HG03135 (cell line): ENCODE results near the gene ASCC3.
"Not testable (repeated sequence)": the region's sequence is repeated elsewhere in the genome, so short reads cannot be mapped to it uniquely, and the experiment has no call there.

Source experiments
- ATAC-seq: cut with Tn5 transposase; IDR thresholded peaks from one replicate; pipeline ENCODE4 v1.9.1; 2021; ENCODE audit warnings: mild to moderate bottlenecking, moderate library complexity; ENCODE audit not compliant: unreplicated experiment

The ASCC3 gene

DNA sequence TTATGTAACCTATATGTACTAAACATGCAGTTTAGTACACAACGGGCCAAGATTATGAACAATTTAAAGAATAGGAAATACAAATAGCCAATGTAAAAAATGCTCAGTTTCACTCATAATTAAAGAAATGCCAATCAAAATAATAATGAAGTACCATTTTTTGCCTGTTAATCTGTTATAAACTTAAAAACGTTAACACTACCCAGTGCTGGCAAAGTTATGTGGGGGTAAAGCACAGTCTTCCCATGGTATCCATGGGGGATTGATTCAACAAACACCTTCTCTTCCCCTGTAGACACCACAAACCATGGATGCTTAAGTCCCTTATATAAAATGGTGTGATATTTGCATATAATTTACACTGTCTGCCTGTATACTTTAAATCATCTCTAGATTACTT lies 211.1 kb downstream of the ASCC3 start:
- no peak for ATAC-seq

DNA sequence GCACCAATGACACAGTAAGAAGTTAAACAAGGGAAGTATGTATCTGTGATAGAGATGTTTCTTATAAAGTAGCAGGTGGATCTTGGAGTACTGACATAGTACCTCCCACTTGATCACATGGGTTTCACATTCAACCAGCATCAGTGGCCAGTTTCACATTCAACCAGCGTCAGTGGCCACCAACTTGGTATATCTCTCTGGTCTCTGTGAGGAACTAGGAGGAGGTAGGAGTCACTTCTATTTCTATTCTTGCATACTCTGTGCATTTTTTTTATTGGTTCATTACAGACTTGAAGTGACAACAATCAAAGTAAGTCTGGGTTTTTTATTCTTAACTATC lies 216.1 kb downstream of the ASCC3 start:
- ATAC-seq = peak; percentile 98

DNA sequence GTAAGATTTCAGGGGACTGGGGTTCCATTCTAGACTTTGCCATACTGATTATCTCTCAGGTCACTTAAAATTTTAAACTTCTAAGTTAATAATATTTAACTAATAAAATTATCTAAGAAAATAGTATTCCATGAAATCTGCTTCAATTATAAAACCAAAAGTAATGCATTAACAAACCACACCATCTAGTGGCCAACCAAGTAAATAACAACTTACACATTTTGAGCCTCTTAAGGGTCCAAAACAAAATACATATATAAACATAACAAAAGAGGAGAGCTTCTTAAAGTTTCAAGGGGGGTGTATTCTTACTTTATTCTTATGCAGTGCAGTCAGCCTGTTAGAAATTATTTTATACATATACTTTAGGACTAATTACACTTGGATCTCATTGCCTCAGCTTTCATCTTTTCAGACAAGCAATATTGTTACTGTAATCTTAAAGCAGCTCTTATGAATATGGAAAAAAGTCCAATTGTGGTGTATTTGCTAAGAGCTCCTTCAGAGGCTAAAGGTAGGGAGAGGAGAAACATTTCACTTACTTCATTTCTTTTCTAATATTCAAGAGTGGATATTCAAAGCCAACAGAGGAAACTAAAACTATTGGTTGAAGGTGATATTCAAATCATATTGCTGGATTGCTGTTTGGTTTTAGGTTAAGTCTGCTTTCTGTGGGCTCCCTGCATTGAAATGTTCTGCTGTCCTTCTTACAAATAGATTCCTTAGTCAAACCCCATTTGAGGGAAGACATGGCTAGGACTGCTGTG lies 216.7 kb downstream of the ASCC3 start:
- peak; percentile 54 for ATAC-seq

DNA sequence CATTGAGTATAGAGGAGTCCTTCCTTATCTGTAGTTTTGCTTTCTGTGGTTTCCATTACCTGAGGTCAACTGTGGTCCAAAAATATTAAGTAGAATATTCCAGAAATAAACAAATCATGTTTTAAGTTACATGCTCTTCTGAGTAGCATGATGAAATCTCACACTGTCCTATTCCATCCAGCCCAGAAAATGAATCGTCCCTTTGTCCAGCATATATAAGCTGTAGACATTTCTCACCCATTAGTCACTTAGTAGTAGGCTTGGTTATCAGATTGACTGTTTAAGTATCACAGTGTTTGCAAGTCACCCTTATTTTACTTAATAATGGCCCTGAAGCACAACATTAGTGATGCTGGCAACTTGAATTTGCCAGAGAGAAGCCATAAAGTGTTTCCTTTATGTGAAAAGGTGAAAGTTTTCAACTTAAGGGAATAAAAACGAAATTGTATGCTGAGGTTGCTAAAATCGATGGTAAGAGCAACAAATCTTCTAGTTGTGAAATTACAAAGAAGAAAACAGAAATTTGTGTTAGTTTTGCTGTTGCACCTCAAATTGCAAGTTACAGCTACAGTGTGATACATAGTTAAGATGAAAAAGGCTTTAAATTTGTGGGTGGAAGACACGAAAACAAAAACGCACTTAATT lies 217.8 kb downstream of the ASCC3 start:
- no peak for ATAC-seq

DNA sequence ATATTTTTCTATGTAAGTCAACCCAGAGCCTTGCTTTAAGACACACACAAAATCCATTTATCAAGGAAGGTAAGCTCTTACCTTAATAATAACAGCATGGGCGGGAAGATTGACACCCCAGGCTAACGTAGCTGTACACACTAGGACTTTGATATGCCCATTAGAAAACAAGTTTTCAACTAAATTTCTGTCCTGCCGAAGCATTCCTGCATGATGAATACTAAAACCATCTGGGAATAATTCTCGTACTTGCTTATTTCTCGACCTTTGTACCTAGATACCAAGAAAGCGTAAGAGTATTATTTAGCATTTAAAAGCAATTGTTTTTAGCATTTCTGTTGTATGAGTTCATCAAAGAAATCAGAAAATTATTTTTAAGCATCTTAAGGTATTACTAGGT lies 218.9 kb downstream of the ASCC3 start:
- no peak for ATAC-seq

DNA sequence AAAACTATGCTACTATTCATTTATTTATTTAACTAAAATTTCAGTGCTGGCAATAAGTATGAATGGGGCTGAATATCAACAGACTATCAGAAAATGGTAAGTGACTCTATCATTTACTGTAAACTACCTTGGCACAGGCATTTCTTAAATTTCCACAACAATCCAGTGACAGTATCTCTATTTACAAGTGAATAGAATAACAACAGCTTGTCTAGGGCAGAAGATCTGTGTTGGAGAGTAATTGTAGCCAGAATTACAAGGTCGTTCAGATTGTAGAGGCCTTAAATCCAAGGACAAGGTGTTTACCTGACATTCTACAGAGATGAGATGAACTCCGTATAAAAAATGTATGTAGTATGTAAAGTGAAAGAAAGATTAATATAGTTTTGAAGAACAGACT lies 222.6 kb downstream of the ASCC3 start:
- ATAC-seq = no peak

DNA sequence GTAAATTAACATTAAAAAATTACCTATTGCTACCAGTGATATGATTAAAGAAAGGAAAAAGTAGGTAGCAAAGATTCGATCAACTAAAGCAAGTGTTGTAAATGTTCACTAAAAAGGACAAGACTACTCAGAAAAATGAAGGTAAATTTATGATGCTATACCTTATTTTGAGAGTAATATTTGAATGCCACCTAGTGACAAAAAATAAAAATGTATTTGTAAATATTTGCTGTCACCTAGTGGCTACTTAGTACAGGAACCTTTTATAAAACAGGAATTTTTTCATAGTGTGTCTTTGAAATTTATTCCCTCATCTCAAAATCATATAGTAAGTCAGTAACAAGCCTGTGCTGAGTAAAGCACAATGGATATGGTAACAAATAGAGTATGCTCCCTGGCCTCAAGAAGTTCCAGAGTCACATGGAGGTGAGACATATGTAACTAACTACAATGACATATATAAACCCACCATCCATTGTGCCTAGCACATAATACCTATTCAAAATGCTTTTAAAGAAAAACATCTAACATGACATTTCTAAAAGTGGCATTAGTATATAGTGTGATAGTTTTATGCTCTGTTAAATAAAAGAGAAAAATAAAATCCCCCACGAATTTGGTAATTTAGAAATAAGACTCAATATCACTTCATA lies 223.3 kb downstream of the ASCC3 start:
- ATAC-seq = no peak

DNA sequence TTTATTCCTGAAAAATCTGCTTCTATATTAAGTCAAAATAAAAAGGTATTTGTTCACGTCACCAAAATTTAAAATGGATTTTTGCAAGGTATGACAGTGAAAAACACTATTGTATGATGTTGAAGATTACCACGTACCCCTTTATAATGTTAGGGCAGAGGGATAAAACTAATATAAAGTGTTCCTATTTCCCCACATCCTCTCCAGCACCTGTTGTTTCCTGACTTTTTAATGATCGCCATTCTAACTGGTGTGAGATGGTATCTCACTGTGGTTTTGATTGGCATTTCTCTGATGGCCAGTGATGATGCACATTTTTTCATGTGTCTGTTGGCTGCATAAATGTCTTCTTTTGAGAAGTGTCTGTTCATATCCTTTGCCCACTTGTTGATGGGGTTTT lies 240.0 kb downstream of the ASCC3 start:
- not testable (repeated sequence) for ATAC-seq

DNA sequence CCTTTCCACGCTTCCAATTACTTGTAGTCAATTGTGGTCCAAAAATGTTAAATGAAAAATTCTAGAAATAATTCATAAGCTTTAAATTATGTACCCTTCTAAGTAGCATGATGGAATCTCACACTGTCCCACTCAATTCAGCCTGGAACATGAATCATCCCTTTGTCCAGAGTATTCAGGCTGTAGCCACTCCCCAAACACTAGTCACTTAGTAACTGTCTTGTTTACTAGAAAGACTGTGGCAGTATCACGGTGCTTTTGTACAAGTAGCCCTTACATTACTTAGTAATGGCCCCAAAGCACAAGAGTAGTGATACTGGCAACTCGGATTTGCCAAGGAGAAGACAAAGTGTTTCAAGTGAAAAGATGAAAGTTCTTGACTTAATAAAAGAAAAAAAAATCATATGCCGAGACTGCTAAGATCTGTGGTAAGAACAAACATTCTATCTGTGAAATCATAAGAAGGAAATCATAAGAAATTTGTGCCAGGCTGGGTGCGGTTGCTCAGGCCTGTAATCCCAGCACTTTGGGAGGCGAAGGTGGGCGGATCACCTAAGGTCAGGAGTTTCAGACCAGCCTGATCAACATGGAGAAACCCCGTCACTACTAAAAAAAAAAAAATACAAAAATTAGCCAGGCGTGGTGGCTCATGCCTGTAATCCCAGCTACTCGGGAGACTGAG lies 247.9 kb downstream of the ASCC3 start:
- ATAC-seq = no peak

DNA sequence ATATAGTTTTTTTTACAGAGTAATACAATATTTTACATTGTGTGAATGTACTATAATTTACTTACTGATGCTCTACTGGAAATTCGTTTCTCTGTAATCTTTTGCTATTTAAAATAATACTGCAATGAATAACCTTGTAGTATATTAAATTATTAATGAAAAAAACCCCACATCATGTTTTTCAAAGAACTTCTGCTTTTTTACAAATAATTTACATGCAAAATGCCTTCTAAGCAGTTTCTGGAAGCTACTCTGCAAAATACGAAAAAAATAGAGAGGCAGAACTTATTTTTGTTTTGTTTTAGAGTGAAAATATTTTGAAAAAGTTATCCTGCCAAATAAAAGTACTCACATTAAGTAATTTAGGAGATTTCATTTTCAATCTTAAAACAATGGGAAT lies 250.6 kb downstream of the ASCC3 start:
- no peak for ATAC-seq

DNA sequence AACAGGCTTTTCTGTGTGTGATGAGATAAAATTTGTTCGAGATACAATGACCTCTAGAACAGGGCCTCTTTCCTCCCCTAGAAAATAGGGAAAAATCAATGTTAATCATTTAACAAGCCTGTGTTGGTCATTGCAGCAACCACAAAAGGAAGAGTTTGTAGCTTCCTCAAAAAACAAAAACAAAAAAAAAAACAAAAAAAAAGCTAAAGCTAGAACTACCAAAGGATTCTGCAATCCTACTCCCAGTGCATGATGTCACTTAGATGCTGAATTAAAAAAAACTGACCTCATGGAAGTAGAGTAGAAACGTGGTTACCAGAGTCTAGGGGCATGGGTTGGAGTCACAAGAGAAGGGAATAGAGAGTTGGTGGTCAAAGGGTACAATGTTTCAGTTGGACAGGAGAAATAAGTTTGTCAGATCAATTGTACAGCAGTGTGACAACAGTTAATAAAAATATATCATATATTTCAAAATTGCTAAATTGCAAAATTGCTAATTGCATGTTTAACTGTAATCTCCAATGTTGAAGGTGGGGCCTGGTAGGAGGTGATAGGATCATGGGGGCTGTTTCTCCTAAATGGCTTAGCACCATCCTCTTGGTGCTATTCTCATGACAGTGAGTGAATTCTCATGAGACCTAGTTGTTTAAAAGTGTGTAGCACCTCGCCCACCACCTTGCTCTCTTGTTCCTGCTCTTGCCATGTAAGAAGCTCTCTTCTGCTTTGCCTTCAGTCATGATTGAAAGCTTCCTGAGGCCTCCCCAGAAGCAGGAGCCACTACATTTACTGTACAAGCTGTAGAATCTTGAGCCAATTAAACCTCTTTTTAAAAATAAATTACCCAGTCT lies 253.0 kb downstream of the ASCC3 start:
- no peak for ATAC-seq

DNA sequence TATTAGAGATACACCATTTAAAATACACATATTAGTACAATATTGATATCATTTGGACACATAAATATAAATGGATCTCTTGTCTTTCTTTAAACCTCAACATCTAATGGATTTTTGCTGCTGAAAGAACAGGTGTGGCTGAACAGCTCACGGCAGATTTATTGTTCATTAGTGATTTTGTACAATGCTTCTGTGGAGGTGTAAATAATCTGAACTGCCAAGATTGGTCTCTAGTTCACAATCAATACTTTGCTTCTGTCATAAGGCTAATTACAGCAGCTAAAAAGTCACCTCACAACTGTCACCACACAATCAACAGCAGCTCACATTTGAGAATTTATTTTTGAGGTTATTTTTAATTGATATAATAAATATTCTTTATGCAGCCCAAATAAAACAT lies 254.4 kb downstream of the ASCC3 start:
- no peak for ATAC-seq

DNA sequence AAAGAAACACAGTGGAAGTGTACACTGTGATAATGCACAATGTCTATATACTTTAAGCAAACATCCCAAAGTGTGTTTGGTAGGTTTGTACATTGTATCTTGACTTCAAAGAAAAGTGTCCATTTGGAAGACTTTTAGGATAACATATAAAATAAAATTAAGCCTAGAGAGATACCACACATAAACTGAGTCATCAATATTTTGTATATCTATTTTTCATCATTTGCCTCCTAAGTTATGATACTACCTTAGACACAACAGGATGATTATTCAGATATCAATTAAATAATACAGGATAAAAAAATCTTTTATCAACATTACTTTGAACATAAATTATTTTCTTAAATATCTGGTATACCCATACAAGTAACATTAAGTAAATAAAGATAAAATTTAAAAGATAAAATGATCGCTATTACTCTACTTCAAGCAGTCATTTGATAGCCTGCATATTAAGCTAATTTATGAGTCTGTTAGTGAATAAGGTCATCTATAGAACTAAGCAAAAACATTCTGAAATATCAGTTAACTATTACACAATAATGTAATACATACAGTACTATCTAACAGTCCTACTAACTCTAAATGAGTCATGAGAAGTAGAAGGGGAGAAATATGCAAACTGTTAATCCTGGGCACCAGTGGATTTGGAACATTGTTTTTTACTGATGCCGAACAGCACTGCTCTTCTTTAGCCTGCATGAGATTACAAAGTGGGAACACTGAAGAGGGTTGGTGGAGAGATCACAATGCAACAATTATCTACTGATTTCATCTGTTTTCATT lies 258.0 kb downstream of the ASCC3 start:
- ATAC-seq = no peak

DNA sequence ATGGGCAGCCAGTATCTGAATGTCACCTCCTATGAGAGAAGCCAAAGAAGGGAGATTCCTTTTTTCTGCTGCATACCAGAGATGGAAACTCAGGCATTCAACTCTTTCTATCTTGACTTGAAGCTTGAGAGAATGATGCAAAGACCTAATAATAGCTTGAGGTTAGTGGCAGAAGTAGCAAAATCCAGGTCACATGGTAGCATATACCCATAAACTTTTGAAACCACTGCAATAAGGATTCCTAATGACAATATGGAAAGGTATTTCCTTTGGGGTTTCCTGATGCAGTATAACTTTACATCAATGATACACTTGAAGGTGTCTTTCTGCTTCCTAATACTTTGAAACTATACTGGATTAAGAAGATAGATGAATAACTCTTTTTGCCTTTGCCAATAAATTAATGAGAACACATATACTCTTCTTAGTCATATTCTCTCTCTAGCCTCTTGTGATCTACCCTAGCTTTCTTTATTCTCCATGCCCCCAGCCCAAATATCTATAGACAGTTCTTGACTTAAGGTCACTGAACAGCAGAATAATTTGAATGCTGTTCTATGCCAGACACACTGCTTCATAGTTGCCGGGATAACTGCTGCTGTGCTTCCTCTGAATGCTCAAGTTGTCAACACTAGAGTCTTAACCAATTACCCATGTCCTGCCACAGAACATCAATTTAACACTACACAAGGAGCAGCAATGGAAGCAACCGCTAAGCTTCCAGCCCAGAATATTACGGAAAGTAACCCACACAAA lies 260.9 kb downstream of the ASCC3 start:
- ATAC-seq = no peak

DNA sequence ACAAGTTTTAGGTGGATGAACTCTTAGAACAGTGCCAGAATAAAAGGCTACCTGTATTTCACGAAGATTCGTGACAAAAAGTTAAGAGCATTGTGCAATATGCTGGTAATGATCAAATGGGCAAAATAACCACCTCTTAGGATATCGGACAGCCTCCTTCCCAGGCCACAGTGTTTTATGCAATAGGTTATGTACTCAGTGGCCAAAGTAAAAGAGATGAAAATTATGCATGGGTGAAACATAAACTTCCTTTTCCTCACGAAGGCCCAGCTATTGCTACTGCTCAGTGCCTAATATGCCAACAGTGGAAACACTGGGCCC lies 262.8 kb downstream of the ASCC3 start:
- ATAC-seq = no peak

DNA sequence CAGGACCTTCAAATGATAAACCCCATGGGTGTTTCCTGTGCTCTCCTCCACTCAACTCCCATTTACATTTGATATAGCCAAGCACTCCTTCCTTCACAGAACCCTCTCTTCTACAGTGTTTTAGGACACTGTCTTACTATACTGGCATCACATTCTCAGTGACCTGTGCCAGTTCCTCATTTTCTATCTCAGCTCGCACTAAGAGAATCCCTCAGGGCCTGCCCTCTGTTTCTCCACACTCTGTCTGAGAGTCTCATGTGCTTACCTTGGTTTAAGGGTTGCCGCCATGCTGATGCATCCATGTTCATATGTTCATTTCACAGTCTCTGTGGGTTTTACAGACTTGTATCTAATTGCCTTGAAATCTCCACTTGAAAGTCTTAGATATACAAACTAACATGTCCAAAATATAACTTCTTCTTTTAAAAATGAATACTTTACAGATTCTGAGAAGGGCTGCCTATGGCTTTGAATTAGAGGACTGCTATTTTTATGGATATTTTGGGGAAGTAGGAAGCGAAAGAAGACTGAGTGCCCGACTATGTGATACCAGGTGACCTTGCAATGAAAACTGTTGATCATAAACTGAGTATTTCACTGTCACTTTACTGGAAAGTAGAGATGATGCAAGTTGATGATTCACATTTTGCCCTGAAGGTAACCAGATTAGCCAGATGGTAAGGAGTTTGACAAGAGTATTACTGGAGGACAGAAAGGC lies 263.3 kb downstream of the ASCC3 start:
- peak; percentile 52 for ATAC-seq

DNA sequence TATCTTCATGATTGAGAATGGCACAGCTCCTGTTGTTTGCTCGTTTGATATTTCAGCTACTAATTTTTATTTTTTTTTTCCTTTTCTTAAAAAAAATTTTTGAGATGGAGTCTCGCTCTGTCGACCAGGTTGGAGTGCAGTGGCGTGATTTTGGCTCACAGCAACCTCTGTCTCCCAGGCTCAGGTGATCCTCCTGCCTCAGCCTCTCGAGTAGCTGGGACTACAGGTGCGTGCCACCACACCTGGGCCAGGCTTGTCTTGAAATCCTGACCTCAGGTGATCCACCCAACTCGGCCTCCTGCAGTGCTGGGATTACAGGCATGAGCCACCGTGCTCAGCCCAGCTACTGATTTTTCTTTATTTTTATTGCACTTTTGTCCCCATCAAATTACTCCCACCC lies 266.2 kb downstream of the ASCC3 start:
- no peak for ATAC-seq

DNA sequence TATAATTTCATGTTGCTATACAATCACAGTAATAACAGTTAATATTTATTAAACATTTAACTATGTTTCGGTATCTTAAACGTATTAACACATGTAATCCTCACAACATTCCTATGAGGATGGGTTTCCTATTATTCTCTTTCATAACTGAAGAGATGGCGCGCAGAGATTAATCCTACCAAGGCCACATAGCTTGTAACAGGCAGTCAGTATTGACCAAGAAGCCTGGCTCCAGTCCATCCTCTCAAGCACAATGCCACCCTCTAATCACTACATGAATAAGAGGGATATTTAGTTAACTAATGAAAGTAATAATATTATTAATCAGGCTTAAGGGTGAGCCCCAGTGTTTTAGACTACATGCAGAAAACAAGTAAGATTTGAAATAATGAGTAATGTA lies 266.7 kb downstream of the ASCC3 start:
- ATAC-seq = no peak

DNA sequence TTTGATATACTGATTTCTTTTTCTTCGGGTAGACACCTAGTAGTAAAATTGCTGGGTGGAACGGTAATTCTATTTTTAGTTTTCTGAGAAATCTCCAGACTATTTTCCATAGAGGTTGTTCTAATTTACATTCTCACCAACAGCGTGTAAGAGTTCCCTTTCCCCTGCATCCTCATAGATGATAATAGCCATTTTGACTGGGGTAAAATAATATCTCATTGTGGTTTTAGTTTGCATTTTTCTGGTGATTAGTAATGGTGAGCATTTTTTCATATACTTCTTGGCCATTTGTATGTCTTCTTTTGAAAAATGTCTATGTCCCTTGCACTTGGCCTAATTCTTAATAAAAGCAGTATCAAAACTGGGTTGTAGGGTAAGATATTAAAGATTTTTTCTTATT lies 267.5 kb downstream of the ASCC3 start:
- no peak for ATAC-seq
